GM20431 (cell line): Measurements from ENCODE around the gene CKLF.
"Not testable (repeated sequence)": the region's sequence is repeated elsewhere in the genome, so short reads cannot be mapped to it uniquely, and the experiment has no call there.

Experiments used
- in situ Hi-C: fragments of 300-500 bp; cut with MseI, MboI; formaldehyde crosslinking; loops from one replicate; pipeline ENCODE4 v1.15.0; 2020; ENCODE audit warnings: low sequenced_read_pairs; ENCODE audit not compliant: unreplicated experiment

The CKLF gene, protein sequence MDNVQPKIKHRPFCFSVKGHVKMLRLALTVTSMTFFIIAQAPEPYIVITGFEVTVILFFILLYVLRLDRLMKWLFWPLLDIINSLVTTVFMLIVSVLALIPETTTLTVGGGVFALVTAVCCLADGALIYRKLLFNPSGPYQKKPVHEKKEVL

DNA sequence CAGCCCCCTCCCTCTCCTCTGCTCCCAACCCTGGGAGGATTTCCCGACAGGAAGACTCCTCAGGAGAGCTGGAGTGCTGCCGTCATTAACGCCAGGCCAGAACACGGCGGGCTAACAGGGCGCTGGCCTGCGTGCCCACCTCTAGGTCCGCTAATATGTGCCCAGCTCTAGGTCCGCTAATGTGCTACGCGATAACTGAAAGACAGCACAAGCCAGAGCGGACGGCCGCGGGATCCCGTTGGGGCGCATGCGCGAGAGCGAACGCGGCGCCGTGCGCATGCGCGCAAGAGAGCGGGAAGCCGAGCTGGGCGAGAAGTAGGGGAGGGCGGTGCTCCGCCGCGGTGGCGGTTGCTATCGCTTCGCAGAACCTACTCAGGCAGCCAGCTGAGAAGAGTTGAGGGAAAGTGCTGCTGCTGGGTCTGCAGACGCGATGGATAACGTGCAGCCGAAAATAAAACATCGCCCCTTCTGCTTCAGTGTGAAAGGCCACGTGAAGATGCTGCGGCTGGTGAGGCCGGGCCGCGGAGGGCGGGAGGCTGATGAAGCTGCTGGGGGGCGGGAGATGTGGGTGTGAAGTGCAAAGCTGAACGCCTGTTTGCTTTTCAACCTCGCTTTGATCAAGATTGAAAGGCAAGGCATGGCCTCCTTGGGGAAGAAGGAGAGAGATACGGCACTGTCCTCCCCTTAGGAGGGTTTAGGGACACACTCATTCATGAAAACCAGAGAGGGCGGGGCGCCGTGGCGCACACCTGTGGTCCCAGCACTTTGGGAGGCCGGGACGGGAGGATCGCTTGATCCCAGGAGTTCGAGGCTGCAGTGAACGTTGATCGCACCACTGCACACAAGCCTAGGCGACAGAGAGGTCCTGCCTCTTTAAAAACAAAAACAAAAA is at the start of gene CKLF:
CKLF (plus strand) TSS at position 291 of the 892 bp plus-strand sequence; CDS start at position 431, 140 bp downstream.
- in situ Hi-C loops = no loop called here

- in situ Hi-C loops = no loop called here
Measured at GRCh38 chr16:66503030-66503429, 49.3 kb upstream of the CKLF start.

GRCh38 chr16:66503612-66504011 is 48.8 kb upstream of the CKLF start:
- in situ Hi-C loops = no loop called here

- in situ Hi-C loops = no loop called here
Measured at GRCh38 chr16:66507731-66508239, 44.6 kb upstream of the CKLF start.

DNA sequence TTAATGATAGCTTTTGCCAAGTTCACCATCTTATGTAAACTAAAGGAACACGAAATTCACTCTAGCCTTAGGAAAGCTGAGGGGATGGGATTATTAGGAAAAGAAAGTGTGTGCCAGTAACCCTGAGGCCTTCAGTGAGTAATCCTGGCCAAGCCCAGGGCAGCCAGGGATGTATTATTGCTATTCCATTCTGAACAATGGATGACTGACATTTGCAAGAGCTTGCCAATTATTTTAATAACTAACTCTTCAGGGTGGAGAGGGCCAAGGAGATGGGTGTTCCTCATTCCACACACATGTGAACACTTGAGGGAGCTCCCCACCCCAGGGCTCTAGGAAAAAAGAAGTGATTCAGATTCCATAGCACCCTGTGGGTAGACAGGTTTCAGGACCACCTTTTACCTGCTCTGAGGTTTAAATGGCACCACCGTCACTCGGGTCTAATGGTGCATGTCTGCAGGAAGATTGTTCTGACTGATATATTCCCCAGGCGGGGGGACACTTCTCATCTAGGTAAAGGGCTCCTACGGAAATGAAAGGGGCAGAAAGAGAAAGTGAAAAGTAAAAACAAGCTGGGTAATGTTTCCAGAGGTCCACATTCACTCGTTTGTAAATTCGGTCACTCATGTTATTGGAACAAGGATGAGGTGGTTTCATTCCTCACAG is 44.0 kb upstream of the CKLF start:
- in situ Hi-C loops = no loop called here

- in situ Hi-C loops = no loop called here
Measured at GRCh38 chr16:66508914-66509496, 43.4 kb upstream of the CKLF start.

GRCh38 chr16:66509576-66509975 is 42.8 kb upstream of the CKLF start:
- in situ Hi-C loops = no loop called here

- in situ Hi-C loops = no loop called here
Measured at GRCh38 chr16:66510298-66510697, 42.1 kb upstream of the CKLF start.

DNA sequence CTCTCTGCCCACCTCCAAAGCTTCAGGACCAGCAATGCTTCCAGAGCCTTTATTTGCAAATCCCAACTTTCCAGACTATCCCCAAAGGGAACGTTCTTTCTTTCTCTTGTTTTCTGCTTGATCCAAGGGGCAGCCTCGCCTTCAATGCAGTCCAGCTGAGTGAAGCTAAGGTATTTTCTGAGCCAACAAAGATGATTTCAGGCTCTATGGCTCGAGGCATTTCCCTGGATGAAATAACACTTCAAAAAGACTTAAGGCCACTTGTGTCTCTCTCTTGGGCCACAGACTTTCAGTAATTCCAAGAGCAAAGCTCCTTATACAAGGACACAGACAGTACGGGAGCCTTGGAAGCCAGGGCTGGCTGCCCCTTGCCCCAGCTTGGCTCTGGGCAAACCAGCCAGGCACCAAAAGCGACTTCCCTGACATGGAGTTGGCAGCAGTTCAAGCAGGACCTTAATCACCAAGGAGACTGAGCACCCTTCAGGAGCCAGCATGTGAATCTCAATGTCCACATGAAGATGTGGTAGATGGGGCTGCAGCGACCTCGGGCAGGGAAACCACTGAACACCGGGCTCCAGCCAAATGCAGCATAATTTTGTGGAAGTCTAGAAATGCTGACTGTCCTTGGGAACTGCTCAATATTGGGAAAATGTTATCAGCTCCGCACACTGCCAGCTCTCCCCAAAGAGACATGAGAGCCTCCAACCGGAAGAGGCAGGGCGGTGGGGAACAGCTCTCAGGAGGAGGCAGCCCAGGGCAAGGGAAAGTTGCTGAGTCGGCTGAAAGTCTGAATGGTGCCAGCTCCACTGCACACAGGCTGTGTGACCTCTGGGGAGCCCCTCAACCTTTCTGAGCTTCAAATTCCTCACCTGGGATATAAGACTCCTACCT is 41.4 kb upstream of the CKLF start:
- in situ Hi-C loops = no loop called here

GRCh38 chr16:66511602-66512271 is 40.6 kb upstream of the CKLF start:
- in situ Hi-C loops = no loop called here

DNA sequence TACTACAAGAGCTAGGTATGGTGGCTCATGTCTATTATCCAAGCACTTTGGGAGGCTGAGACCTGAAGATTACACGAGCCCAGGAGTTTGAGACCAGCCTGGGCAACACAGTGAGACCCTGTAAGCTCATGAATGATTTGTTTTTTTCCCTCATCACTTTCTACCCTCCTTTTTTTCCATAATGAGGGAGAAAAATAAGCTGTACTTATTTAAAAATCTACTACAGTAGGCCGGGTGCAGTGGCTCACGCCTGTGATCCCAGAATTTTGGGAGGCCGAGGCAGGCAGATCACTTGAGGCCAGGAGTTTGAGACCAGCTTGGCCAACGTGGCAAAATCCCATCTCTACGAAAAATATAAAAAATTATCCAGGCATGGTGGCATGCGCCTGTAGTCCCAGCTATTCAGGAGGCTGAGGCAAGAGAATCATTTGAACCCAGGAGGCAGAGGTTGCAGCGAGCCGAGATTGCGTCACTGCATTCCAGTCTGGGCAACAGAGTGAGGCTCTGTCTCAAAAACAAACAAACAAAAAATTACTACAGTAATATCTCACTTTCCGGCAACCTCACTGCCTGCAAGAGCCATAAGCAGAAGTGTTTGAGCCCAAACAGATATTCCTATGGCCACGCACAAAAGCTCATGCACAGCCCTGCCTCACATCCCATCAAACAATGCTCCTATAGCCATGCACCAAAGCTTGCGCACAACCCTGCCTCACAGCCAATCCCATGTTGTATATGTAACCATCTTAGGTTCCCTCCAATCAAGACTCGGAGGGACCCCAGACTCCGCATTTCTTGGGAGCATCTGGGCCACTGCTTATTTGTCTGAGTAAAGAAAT is 39.9 kb upstream of the CKLF start:
- in situ Hi-C loops = no loop called here

DNA sequence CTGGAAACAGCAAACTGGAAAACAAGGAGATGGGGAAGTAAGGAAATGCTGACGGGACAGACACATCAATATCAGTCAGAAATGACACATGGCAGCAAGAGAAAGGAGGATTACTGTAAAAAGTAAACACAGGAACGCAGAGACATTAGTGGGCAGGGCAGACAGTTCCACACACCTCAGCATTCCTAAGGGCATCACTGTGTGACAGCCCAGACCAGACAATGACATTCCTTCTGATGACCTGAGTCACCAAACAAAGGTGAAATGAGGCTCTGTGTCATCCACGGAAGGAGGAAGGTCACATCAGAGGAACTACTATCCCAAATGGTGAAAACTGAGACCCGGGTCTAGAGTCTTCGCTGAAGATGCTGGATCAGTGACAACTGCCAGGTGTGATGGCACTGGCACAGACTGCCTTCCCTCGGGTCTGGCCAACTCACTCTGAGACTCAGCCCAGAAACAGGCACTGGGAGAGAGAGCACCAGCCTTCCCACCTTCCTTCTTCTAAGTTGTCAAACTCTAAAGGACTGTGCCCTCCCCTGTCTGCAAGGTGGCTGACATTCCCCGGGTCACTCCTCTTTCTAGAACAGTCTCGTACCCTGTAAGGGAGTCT is 39.2 kb upstream of the CKLF start:
- in situ Hi-C loops = no loop called here

DNA sequence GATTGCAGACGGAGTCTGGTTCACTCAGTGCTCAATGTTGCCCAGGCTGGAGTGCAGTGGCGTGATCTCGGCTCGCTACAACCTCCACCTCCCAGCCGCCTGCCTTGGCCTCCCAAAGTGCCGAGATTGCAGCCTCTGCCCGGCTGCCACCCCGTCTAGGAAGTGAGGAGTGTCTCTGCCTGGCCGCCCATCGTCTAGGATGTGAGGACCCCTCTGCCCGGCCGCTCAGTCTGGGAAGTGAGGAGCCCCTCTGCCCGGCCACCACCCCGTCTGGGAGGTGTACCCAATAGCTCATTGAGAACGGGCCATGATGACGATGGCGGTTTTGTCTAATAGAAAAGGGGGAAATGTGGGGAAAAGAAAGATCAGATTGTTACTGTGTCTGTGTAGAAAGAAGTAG is 38.0 kb upstream of the CKLF start:
- in situ Hi-C loops = not testable (repeated sequence)

GRCh38 chr16:66514980-66515595 is 37.3 kb upstream of the CKLF start:
- in situ Hi-C loops = not testable (repeated sequence)

DNA sequence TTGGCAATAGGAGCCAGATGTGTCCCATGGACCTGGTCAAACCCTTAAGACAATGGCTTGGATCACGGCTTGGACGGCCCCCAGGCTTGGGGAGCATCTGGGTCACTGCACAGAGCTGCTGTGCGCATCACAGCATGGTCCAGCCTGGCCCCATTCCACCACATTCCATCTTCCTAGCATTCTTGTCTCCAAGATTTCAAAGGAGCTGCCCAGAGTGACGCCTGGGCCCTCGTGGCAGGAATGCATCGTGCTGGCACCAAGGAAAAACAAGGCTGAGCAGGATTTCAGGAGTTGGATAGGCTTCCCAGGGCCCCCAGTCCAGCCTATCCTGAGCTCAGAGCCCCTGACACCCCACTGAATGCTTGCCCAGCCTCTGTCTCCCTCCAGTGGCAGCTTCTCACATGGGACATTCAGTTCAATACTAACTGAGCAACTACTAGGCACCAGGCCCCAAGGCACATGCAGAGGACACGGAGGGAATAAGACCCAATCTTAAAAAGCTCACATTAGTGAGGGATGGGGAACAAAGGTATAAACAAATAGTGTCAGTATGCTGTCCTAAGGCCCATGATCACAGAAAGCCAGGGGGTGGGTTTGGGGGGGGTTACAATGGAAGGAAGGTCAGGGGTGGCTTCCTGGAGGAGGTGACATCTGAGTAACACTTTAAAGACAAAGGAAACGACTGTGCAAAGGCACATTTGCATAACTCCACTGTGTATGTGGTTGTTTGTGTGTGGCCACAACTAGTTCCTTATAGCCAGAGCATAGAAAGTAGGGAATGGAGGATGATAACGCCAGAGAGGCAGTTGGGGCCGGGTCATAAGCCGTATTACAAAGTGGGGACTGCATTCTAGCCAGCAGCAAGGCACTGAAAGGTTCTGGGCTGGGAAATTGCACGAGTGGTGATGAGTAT is 36.5 kb upstream of the CKLF start:
- in situ Hi-C loops = no loop called here

DNA sequence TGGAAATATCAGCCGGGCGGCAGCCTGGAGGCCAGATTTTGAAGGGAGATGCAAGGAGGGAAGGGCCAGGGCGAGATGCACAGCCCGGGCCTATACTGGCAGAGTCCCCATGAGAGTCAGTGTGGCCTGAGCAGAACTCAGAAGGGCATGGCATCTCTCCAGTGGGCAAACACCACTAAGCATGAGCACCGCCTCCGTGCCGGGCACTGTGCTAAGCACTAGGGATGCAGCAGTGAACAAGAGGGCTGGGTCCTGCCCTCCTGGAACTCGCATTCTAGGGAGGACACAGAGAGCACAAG is 35.9 kb upstream of the CKLF start:
- in situ Hi-C loops = no loop called here
